MM.1S (cell line): ENCODE data around the gene ANXA4.

Experiments used
- DNase-seq: peaks from one replicate; pipeline ENCODE4 v3.0.0-alpha.2; 2015
- H2AFZ ChIP-seq: fragments of 300-600 bp; sonication (generic); 2 replicates; pipeline ENCODE4 v1.6.0; 2016; ENCODE audit warnings: antibody characterized with exemption, low read length
- H3F3A ChIP-seq: fragments of 300-600 bp; sonication (generic); 2 replicates; pipeline ENCODE4 v1.6.1; 2016; ENCODE audit warnings: mild to moderate bottlenecking, antibody characterized with exemption, low read length, moderate library complexity, mixed read lengths; ENCODE audit not compliant: insufficient read depth
- H3K27ac ChIP-seq: fragments of 300-600 bp; sonication (generic); 2 replicates; pipeline ENCODE4 v1.5.1; 2016; ENCODE audit warnings: mild to moderate bottlenecking, low read length
- H3K27me3 ChIP-seq: fragments of 300-600 bp; sonication (generic); replicated peaks from 2 replicates; pipeline ENCODE4 v1.6.0; 2016; ENCODE audit warnings: low read length; ENCODE audit not compliant: insufficient read depth
- H3K36me3 ChIP-seq: fragments of 300-600 bp; sonication (generic); replicated peaks from 2 replicates; pipeline ENCODE4 v1.6.1; 2016; ENCODE audit warnings: mild to moderate bottlenecking, low read length, mixed read lengths; ENCODE audit not compliant: insufficient read depth
- H3K4me1 ChIP-seq: fragments of 300-600 bp; sonication (generic); 2 replicates; pipeline ENCODE4 v1.6.1; 2016; ENCODE audit warnings: low read length, mixed read lengths
- H3K4me2 ChIP-seq: fragments of 300-600 bp; sonication (generic); 2 replicates; pipeline ENCODE4 v1.6.0; 2016; ENCODE audit warnings: low read depth, low read length
- H3K4me3 ChIP-seq: fragments of 300-600 bp; sonication (generic); 2 replicates; pipeline ENCODE4 v1.5.1; 2016; ENCODE audit warnings: low read length, mixed read lengths
- H3K79me2 ChIP-seq: fragments of 300-600 bp; sonication (generic); 2 replicates; pipeline ENCODE4 v1.6.1; 2016; ENCODE audit warnings: mixed run types, low read length, mixed read lengths
- H3K9ac ChIP-seq: fragments of 300-600 bp; sonication (generic); 2 replicates; pipeline ENCODE4 v1.6.1; 2016; ENCODE audit warnings: low read length, mixed read lengths
- H3K9me2 ChIP-seq: fragments of 300-600 bp; sonication (generic); replicated peaks from 2 replicates; pipeline ENCODE4 v1.6.1; 2016; ENCODE audit warnings: mild to moderate bottlenecking, low read length, mixed read lengths; ENCODE audit not compliant: insufficient read depth
- H3K9me3 ChIP-seq: fragments of 300-600 bp; sonication (generic); replicated peaks from 2 replicates; pipeline ENCODE4 v1.6.1; 2016; ENCODE audit warnings: mild to moderate bottlenecking, low read length, mixed read lengths; ENCODE audit not compliant: insufficient read depth
- H4K20me1 ChIP-seq: fragments of 300-600 bp; sonication (generic); 2 replicates; pipeline ENCODE4 v1.6.1; 2016; ENCODE audit warnings: mild to moderate bottlenecking, low read length, moderate library complexity, mixed read lengths; ENCODE audit not compliant: insufficient read depth
- EZH2 ChIP-seq: fragments of 300-600 bp; sonication (generic); optimal IDR thresholded peaks from 2 replicates; pipeline ENCODE3; 2017; ENCODE audit warnings: low read depth, mild to moderate bottlenecking, antibody characterized with exemption, low read length, mixed read lengths
- EZH2phosphoT487 ChIP-seq: fragments of 300-600 bp; sonication (generic); IDR thresholded peaks from 2 replicates; pipeline ENCODE4 v1.6.1; 2018; ENCODE audit warnings: antibody characterized with exemption, low read length
- TF ChIP-seq, protein P1 (sequence below): fragments of 300-600 bp; sonication (generic); IDR thresholded peaks from 2 replicates; pipeline ENCODE4 v1.5.1; 2016; ENCODE audit warnings: antibody characterized with exemption, low read length, mixed read lengths

Gene ANXA4

DNA sequence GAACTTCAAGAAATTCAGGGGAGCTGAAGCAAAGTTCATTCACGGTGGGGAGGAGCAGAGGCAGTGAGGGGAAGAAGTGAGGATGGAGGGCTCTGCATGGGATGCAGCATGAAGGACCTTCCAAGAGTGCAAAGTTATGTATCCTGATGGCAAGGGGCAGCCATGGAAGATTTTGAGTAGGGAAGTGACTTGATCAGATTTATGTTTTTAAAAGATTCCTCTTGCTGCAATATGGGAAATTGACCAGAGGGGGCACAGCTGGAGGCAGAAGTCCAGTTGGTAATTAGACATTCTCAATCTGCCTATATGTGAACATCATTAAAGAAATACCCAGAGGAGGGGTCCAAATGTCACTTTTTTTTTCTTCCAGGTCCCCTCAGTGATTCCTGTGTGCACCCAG is 21.5 kb upstream of the ANXA4 start:
- Histone ChIP-seq H3K9ac (no peak overlapping the region), H3K27me3 (no peaks in the 10 kb centered on the region), H2AFZ (no peak overlapping the region), H3K79me2 (no peaks in the 10 kb centered on the region), H4K20me1 (no peaks in the 10 kb centered on the region), H3K4me1 (peaks cover 4% of the 10 kb centered on the region; the same call in 1 of the 2 replicates), H3K9me3 (no peaks in the 10 kb centered on the region), H3K4me3 (no peak overlapping the region), H3K27ac (no peak overlapping the region), H3F3A (no peaks in the 10 kb centered on the region), H3K9me2 (no peaks in the 10 kb centered on the region), H3K36me3 (no peaks in the 10 kb centered on the region), H3K4me2 (no peak overlapping the region)
- DNase-seq: peak; percentile 35
- TF ChIP-seq, protein P1, sequence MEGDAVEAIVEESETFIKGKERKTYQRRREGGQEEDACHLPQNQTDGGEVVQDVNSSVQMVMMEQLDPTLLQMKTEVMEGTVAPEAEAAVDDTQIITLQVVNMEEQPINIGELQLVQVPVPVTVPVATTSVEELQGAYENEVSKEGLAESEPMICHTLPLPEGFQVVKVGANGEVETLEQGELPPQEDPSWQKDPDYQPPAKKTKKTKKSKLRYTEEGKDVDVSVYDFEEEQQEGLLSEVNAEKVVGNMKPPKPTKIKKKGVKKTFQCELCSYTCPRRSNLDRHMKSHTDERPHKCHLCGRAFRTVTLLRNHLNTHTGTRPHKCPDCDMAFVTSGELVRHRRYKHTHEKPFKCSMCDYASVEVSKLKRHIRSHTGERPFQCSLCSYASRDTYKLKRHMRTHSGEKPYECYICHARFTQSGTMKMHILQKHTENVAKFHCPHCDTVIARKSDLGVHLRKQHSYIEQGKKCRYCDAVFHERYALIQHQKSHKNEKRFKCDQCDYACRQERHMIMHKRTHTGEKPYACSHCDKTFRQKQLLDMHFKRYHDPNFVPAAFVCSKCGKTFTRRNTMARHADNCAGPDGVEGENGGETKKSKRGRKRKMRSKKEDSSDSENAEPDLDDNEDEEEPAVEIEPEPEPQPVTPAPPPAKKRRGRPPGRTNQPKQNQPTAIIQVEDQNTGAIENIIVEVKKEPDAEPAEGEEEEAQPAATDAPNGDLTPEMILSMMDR: peak; percentile 39
- TF ChIP-seq EZH2phosphoT487: no peak

DNA sequence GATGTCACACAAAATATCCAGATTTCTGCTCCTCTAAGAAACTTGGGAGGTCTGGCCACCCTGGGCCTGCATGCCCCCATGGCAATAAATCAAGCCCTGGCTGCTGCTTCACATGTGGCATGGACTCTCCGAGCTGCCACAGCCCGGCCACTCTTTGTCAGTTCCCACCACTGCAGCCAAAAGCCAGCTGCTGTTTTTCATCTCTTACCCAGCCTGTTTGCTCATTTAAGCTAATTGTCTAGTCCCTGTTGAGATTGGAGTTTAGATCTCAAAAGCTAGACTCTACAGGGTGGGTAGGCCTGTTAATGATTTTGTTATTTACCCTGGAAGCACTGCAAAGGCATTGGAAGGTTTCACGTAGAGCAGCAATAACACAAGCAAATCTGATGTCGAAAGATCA is 20.9 kb upstream of the ANXA4 start:
- Histone ChIP-seq H3K9ac (no peak overlapping the region), H3K79me2 (no peaks in the 10 kb centered on the region), H3K9me2 (no peaks in the 10 kb centered on the region), H3K4me1 (peaks cover 4% of the 10 kb centered on the region; the same call in 1 of the 2 replicates), H4K20me1 (no peaks in the 10 kb centered on the region), H3K27me3 (no peaks in the 10 kb centered on the region), H3F3A (no peaks in the 10 kb centered on the region), H3K36me3 (no peaks in the 10 kb centered on the region), H3K27ac (no peak overlapping the region), H2AFZ (no peak overlapping the region), H3K9me3 (no peaks in the 10 kb centered on the region), H3K4me3 (no peak overlapping the region), H3K4me2 (no peak overlapping the region)
- no peak for TF ChIP-seq EZH2phosphoT487
- TF ChIP-seq EZH2: no peak
- TF ChIP-seq, protein P1: no peak
- no peak for DNase-seq

DNA sequence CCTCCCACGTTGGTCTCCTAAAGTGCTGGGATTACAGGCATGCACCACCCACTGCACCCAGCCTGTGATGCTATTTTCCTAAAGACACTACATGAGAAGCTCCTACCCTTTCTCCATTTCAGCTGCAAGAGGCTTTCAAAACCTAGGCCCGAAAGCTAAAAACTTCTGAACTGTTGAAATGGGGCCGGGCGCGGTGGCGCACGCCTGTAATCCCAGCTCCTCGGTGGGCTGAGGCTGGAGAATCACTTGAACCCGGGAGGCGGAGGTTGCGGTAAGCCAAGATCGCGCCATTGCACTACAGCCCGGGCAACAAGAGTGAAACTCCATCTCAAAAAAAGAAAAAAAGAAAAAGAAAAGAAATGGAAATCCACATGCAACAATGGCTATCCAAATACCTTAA is 18.1 kb upstream of the ANXA4 start:
- TF ChIP-seq EZH2 (no peak), EZH2phosphoT487 (no peak)
- TF ChIP-seq, protein P1: no peak
- no peak for DNase-seq
- H2AFZ ChIP-seq: no peak overlapping the region
- H3K9ac ChIP-seq: no peak overlapping the region
- no peaks in the 10 kb centered on the region for H3K4me1 ChIP-seq
- H3K9me3 ChIP-seq: no peaks in the 10 kb centered on the region
- no peaks in the 10 kb centered on the region for H3K27me3 ChIP-seq
- no peaks in the 10 kb centered on the region for H4K20me1 ChIP-seq
- no peak overlapping the region for H3K4me3 ChIP-seq
- no peak overlapping the region for H3K27ac ChIP-seq
- no peaks in the 10 kb centered on the region for H3K36me3 ChIP-seq
- H3K9me2 ChIP-seq: no peaks in the 10 kb centered on the region
- H3F3A ChIP-seq: no peaks in the 10 kb centered on the region
- H3K79me2 ChIP-seq: no peaks in the 10 kb centered on the region
- H3K4me2 ChIP-seq: no peak overlapping the region
